GM12891 (cell line): Measurements from ENCODE around the gene SLC7A1.

Experiments
- PAX5 ChIP-seq: IDR thresholded peaks from 2 replicates; pipeline ENCODE4 v1.6.1; 2011; ENCODE audit warnings: low read length, moderate library complexity, mild to moderate bottlenecking; ENCODE audit not compliant: insufficient read depth, severe bottlenecking
- POLR2A ChIP-seq: IDR thresholded peaks from 2 replicates; pipeline ENCODE4 v1.6.1; 2011; ENCODE audit warnings: low read depth, low read length, control low read depth
- POLR2AphosphoS5 ChIP-seq: IDR thresholded peaks from 2 replicates; pipeline ENCODE4 v1.6.1; 2011; ENCODE audit warnings: low read depth, low read length, control low read depth
- TAF1 ChIP-seq: IDR thresholded peaks from 2 replicates; pipeline ENCODE4 v1.6.1; 2011; ENCODE audit warnings: low read depth, low read length, control low read depth

DNA sequence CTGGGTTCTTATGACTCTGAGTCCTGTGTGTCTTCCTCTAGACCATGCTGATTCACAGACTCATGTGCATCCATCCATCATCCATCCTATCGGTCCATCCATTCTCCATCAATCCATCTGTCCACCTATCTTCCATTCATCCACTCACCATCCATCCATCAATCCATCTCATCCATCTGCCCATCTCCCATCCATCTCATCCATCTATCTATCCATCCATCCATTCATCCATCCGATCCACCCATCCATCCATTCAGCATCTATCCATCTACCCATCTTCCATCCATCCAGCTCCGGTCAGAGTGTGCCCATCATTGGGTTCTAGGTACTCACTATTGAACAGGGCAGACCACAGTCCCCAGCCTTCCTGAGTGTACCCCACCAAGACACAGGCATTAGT, 75.6 kb downstream of the SLC7A1 start:
- TF ChIP-seq TAF1 (no peak), POLR2A (no peak), POLR2AphosphoS5 (no peak), PAX5 (no peak)
